KMS-11 (cell line): ENCODE measurements around the gene FGF14.

Experiments used
- H2AFZ ChIP-seq: fragments of 200-600 bp; sonication (generic); 2 replicates; pipeline ENCODE4 v1.6.1; 2016; ENCODE audit warnings: antibody characterized with exemption, mixed run types, low read depth
- H3K27ac ChIP-seq: fragments of 200-600 bp; sonication (generic); 2 replicates; pipeline ENCODE4 v1.6.1; 2016; ENCODE audit warnings: mild to moderate bottlenecking, mixed run types
- H3K27me3 ChIP-seq: fragments of 200-600 bp; sonication (generic); 2 replicates; pipeline ENCODE4 v1.6.1; 2017; ENCODE audit warnings: mild to moderate bottlenecking, low read depth, mixed run types, moderate library complexity; ENCODE audit not compliant: insufficient read depth
- H3K36me3 ChIP-seq: fragments of 200-600 bp; sonication (generic); 2 replicates; pipeline ENCODE4 v1.6.1; 2017; ENCODE audit warnings: mild to moderate bottlenecking, mixed run types; ENCODE audit not compliant: insufficient read depth
- H3K4me1 ChIP-seq: fragments of 200-600 bp; sonication (generic); 2 replicates; pipeline ENCODE4 v1.6.1; 2016; ENCODE audit warnings: mild to moderate bottlenecking, low read depth, mixed run types; ENCODE audit not compliant: poor library complexity, severe bottlenecking
- H3K4me2 ChIP-seq: fragments of 200-600 bp; sonication (generic); 2 replicates; pipeline ENCODE4 v1.7.0; 2016; ENCODE audit warnings: mild to moderate bottlenecking, mixed run types
- H3K4me3 ChIP-seq: fragments of 200-600 bp; sonication (generic); IDR thresholded peaks from 2 replicates; pipeline ENCODE4 v1.6.1; 2017; ENCODE audit warnings: low read depth, low read length, mixed read lengths; ENCODE audit not compliant: insufficient read depth
- H3K79me2 ChIP-seq: fragments of 200-600 bp; sonication (generic); 2 replicates; pipeline ENCODE4 v1.6.1; 2016; ENCODE audit warnings: low read depth, mixed run types; ENCODE audit not compliant: insufficient read depth
- H3K9ac ChIP-seq: fragments of 200-600 bp; sonication (generic); 2 replicates; pipeline ENCODE4 v1.6.1; 2016; ENCODE audit warnings: mild to moderate bottlenecking, mixed run types
- H4K20me1 ChIP-seq: fragments of 200-600 bp; sonication (generic); 2 replicates; pipeline ENCODE4 v1.6.1; 2016; ENCODE audit warnings: mild to moderate bottlenecking, mixed run types; ENCODE audit not compliant: insufficient read depth
- TF ChIP-seq, protein P1 (sequence below): fragments of 200-600 bp; sonication (generic); conservative IDR thresholded peaks from 2 replicates; pipeline ENCODE4 v1.6.1; 2017; ENCODE audit warnings: low read depth, mild to moderate bottlenecking, antibody characterized with exemption, low read length, moderate library complexity, mixed read lengths

The FGF14 gene

DNA sequence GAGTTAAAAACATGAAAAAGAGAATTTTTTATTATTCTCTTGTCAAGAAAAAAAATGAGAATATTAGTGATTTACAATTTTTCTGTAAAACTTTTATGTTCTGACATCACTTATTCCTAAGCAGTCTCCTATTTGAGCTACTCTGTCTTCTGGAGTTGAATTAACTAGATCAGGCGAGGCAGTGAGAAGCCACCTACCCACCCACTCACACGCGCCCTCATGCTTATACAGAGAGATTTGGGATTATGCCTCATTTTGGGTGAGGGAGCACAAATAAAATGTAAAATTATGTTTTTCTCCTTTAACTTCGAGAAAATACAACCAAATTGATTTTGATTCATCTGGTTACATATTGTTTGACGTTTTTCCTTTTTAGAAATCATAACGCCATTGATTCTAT, 524.9 kb downstream of the FGF14 start:
- no peaks in the 10 kb centered on the region for H3K27me3 ChIP-seq
- no peak overlapping the region for H2AFZ ChIP-seq
- H3K4me1 ChIP-seq = no peaks in the 10 kb centered on the region
- no peak overlapping the region for H3K9ac ChIP-seq
- no peaks in the 10 kb centered on the region for H3K36me3 ChIP-seq
- no peaks in the 10 kb centered on the region for H3K79me2 ChIP-seq
- H3K27ac ChIP-seq = no peak overlapping the region
- no peak overlapping the region for H3K4me2 ChIP-seq
- H3K4me3 ChIP-seq = no peak overlapping the region
- TF ChIP-seq, protein P1, sequence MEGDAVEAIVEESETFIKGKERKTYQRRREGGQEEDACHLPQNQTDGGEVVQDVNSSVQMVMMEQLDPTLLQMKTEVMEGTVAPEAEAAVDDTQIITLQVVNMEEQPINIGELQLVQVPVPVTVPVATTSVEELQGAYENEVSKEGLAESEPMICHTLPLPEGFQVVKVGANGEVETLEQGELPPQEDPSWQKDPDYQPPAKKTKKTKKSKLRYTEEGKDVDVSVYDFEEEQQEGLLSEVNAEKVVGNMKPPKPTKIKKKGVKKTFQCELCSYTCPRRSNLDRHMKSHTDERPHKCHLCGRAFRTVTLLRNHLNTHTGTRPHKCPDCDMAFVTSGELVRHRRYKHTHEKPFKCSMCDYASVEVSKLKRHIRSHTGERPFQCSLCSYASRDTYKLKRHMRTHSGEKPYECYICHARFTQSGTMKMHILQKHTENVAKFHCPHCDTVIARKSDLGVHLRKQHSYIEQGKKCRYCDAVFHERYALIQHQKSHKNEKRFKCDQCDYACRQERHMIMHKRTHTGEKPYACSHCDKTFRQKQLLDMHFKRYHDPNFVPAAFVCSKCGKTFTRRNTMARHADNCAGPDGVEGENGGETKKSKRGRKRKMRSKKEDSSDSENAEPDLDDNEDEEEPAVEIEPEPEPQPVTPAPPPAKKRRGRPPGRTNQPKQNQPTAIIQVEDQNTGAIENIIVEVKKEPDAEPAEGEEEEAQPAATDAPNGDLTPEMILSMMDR = no peak
- no peaks in the 10 kb centered on the region for H4K20me1 ChIP-seq

DNA sequence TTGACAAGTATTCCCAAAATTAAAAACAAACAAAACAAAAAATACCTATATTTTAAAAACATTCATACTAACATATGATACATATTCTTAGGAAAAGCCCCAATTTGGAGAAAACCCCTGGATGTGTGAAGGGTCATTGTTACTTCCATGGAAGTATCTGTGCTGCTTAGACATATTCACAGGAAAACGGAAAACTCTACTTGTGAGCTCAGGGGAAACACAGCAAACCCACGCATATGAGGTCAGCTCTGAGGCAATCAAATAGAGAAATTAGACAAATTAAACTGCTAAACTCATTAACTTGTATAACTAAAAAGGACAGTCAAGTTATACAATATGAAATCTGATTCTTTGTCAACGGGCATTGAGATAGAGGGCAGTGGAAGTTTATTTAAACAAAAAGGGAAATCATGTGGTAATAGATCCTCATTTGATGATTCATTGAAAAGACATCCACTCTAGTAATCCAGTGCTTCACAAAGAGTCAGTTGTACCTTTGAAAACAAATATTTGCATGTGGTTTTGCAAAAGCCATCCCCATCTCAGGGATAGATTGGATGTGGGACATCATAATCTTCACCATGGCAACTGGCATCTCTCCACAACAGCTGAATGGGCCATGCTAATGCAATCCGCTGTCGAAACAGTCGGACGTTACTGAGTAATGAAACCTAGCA, 526.0 kb downstream of the FGF14 start:
- Histone ChIP-seq H3K4me2 (no peak overlapping the region), H3K9ac (no peak overlapping the region), H3K79me2 (no peaks in the 10 kb centered on the region), H4K20me1 (no peaks in the 10 kb centered on the region), H3K27me3 (no peaks in the 10 kb centered on the region), H3K4me1 (no peaks in the 10 kb centered on the region), H3K4me3 (no peak overlapping the region), H3K36me3 (no peaks in the 10 kb centered on the region), H3K27ac (no peak overlapping the region), H2AFZ (no peak overlapping the region)
- TF ChIP-seq, protein P1 = no peak

DNA sequence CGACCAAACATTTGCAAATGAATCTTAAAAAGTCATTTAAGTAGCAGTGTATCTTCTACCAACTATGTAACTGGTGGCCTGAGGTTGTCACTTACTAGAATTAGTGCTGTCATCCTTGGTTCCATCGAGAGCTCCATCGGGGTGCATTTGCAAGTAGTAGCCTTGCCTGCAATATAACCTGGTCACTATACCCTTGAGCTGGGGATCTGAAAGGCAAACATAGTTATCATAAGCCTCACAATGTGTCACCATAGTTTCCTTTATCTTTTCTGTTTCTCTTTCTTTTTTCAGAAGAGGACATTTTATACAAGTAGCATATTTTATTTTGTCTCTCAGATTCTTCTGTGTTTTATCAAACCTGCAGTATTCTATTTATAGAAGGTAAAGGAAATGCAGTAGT, 526.8 kb downstream of the FGF14 start:
- Histone ChIP-seq H3K79me2 (no peaks in the 10 kb centered on the region), H3K4me2 (no peak overlapping the region), H3K9ac (no peak overlapping the region), H4K20me1 (no peaks in the 10 kb centered on the region), H3K27me3 (no peaks in the 10 kb centered on the region), H3K4me1 (no peaks in the 10 kb centered on the region), H2AFZ (no peak overlapping the region), H3K27ac (no peak overlapping the region), H3K36me3 (no peaks in the 10 kb centered on the region), H3K4me3 (no peak overlapping the region)
- TF ChIP-seq, protein P1 = no peak

DNA sequence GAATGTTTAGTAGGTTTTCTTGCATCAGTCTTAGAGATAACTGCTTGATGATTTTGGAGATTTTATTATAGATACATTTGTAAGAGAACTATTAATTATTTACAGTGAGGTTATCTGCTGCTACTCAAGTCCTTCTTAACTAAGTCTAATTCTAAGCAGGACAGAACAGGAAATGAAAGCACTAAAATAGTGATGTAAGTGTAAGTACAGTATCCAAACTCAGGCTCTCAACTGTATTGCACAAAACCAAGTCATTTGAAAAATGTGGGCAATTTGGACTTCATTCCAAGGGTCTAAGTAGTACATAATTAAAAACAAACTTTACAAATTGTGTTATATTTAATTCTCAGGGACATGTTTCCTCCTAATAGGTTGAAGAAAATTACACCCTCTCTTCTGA, 532.3 kb downstream of the FGF14 start:
- no peaks in the 10 kb centered on the region for H3K4me1 ChIP-seq
- H3K27ac ChIP-seq = no peak overlapping the region
- no peaks in the 10 kb centered on the region for H3K27me3 ChIP-seq
- H3K9ac ChIP-seq = no peak overlapping the region
- H3K4me3 ChIP-seq = no peak overlapping the region
- no peaks in the 10 kb centered on the region for H3K36me3 ChIP-seq
- no peaks in the 10 kb centered on the region for H4K20me1 ChIP-seq
- H3K4me2 ChIP-seq = no peak overlapping the region
- H2AFZ ChIP-seq = no peak overlapping the region
- H3K79me2 ChIP-seq = no peaks in the 10 kb centered on the region
- TF ChIP-seq, protein P1 = no peak
